SK-N-DZ (cell line): ENCODE results near the gene NCKAP5.

ENCODE experiments used
- DNase-seq: peaks from one replicate; pipeline ENCODE4 v3.0.0-alpha.2; 2015; ENCODE audit warnings: low spot score

Gene NCKAP5

DNA sequence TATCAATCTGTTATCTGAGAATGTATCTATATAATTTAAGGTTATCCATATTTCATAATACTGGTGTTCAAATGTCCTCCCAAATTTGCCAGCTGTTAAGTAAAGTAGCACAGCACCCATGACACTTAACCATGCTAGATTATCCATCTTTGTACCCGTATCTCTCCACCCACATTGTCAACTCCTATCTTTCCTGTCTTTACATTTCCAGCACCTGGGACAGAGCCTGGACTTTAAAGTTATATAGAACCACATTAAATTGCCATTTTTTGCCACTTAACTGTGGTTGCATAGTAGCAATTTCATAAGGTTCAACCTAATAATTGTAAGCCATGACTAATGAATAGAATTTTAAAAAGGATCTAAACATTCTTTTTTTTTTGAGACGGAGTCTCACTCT lies 226.7 kb downstream of the NCKAP5 start:
- no peak for DNase-seq

DNA sequence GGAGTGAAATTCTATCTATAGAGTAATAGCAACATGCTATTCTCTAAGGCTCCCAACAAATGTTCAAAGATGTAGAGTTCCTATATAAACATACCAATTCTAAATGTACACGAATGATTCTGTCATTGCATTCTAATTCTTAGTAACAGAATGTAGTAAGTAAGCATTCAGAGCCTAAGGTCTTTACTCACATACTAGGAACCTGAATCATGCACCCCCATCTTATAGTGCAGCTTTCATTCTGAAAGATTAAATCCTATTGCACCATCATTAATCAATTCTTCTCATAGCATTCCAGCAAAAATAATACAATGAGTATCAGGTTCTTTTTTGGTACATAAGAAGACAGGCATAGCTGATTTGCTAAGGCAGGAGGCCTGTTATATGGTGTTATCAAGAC lies 230.0 kb downstream of the NCKAP5 start:
- no peak for DNase-seq

DNA sequence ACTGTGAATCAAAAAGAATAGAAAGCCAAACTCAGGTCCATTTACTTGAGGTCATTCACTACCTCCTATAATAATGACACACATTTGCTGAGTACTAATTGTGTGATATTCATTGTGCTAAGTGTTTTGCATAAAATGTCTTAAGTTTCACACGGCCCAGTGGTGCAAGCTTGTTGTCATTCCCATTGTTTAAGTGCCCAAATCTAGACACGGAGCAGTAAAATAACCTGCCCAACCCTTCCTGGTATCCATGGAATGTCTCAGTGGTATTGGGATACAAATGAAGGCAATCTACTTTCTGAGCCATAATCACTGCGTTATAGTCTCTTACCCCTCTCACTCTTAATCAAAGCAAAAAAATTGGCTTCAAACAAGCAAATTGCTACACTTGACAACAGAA lies 233.3 kb downstream of the NCKAP5 start:
- DNase-seq: no peak

DNA sequence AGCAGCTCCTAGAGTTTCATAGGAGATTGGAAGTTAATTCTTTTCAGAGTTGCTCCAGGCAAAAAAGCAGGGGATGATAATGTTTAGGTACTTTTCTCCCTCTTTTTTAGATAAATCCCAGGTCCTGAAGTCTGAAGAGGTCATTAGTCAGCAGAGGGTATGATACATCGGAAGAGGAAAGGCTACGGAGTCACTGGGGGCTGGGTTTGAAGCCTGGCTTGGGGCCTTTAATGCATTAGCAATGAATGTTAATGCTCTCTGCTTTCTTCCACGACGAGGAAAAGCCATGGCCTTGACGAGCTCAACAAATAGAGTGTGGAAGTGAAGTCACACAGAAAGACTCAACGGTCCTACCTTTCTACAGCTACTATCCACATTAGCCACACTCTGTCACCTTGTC lies 235.1 kb downstream of the NCKAP5 start:
- no peak for DNase-seq

DNA sequence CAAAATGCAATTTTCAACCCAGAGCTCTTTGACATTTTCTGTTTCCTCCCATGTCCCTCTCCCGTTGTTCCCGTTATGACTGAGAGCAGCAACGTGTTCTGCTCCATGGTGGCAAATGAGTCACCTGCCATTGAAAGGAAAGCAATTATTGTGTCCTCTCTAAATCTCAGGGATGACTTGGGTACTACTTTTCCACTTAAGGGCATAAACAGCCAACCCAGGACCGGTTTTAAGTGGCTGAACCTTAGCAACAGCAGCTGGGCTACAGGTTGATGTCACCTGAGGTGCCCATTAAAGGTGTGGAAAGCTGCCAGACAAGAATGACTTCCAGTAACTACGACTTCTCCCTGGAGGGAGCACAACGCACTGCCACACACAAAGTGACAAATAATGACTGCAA lies 236.8 kb downstream of the NCKAP5 start:
- DNase-seq: no peak

DNA sequence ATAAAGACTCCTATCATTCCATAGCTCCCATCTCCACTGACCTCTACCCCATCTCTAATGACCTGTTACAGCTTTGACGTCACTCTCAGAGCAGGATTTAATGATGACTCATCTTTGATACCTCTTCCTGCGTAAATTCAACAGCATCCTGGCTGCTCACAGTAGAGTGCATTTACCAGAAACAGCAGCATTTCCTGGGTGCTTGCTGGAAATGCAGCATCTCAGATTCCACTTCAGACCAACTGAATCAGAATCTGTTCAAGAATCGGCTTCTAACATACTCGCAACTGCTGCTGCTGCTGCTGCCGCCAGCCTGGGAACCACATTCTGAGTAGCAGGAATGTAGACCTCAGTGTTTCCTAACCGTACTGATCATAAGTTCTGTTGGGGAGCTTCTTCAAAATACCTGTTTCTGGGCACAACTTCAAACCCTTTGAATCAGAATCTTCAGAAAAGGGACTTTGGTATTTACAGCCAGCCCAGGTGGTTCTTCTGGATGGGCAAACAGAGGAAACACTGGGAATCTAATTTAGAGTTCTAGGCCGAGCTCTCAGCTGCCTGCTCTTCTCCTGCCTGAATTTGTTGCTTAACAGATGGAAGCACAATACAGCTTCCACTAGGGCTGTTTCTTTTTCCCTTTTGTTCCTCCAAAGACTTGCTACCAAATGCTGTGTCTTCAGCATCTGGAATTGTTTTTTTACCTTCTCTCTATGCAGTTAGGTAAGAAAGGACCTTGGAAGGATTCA lies 241.4 kb downstream of the NCKAP5 start:
- DNase-seq: no peak

DNA sequence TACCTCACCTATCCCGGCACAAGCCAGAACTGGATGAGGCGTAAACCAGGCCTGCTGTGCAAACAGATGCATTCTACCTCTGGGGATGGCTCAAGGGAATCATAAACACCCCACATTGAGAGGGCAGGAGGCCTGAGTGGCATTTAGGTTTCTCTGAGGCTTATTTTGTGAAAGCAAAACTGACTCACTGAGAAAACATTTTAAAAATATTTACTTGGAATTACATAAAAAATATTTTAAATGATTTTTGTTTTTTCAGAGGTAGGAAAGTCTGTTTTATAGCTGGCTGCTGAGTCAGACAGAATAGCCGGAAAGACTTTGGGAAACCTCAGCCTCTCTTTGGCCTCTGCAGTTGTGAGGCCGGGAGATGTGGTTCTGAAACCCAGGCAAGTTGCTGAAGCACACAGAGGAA lies 244.1 kb downstream of the NCKAP5 start:
- no peak for DNase-seq

DNA sequence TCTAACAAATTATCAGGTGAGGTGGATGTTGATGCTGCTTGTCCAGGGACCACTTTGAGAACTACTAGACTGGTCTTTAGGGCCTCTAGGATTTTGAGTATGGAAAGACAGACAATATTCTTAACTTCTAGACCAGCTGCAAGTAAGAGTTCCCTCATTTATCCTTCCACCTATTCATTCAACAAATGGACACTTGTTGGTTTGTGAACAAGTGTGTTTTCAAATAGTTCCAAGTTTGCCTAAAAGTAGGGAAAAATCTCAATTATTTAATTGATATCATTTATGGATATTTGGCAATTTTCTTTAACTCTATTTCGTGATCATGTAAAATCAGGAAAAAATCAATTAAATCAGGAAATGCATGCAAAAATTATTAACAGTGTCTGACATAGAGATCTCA lies 245.4 kb downstream of the NCKAP5 start:
- DNase-seq: no peak

DNA sequence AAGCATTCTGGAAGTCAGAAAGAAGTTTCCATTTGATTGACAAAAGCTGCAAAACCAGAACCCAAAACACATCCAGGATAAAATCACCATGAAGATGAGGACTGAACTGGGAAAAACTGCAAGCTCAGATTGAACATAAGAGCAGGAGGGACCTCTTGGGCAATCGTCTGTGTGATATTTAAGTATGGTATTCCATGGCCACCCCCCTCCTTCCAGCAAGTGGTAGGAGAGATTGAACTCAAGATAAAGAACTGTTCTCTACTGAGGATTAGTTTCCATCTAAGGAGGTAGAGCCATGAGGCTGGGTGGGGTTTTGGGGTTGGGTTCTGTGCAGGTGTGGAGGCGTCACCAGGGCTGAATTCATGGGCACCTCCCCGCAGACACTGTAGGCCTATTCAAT lies 251.1 kb downstream of the NCKAP5 start:
- DNase-seq: no peak

DNA sequence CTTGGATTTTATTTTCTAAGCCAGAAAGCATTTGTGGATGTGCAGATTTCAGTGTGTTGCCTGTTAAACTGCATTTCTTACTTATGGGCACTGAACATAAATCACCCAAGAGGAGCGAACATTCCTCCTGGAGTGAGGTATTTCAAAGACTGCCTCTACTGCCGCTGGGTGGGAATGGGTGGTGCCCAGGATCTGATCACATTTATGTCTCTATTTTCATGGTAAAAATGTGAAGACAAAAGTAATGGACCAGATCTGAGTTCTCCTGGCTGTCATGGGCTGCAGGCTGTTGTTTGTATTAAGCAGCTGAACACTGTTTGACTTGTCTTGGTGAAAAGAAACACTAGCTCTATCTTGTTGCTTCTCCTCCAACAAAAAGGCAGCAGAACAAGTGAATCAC lies 251.7 kb downstream of the NCKAP5 start:
- no peak for DNase-seq

DNA sequence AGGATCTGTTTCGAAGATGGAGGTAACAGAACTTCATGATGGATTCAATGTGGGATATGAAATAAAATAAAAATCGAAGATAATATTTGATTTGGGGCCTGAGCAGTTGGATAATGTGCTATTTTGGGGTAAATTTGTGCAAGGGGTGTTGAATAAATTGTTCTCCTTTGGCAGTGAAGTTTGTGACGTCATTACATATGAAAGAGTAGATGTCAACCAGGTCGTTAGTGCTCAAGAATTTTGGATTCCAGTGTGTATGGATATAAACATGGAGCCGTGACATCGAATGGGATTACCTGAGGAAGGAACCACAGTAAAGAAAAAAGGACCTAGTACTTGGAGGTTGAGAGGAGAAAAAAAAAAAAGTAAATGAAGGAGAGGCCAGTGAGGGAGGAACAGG lies 253.0 kb downstream of the NCKAP5 start:
- no peak for DNase-seq

DNA sequence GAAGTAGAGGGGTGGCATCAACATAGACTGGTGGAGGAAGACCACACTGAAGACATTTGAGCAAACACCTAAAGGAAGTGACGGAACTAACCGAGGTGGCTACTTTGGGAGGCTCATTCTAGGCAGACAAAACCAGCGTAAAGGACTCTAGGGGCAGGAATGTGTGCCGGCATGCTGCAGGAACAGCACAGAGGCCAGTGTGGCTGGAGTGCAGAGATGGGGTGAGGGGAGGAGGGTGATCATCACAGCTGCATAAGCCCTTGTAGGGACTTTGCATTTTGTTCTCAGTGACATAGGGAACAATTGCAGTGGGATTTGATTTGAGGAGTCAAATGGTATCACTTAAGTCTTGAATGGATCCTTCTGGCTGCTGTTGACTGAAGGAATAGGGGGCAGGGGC lies 253.5 kb downstream of the NCKAP5 start:
- no peak for DNase-seq

DNA sequence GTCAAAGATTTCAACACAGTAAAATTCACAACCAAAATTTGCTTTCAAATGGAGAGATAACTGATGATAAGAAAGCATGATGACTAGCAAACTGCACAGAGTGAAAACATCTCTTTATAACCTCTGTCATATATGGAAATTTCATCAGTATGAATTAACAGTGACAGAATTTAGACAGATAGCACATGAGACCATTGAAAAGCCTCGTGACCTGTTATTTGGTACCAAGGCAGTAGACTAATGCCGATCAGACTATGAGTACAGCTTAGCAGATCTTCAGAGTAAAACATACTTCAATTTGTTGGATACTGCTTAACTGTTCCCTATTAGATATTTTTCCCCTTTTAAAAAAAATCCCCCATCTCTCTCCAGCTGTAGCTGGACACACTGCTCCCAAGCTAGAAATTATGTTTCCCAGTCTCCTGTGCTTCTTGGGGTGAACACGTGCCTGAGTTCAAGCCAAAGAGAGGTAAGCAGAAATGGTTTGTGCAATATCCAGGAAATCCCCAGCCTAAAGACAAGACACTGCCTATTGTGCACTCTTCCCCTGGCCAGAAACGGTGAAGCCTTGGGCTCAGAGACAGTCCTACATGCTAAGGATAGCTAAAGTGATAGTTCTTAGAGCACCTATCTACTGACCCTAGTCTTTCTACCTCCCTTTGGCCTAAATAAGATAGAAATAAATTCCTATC lies 256.1 kb downstream of the NCKAP5 start:
- DNase-seq: no peak

DNA sequence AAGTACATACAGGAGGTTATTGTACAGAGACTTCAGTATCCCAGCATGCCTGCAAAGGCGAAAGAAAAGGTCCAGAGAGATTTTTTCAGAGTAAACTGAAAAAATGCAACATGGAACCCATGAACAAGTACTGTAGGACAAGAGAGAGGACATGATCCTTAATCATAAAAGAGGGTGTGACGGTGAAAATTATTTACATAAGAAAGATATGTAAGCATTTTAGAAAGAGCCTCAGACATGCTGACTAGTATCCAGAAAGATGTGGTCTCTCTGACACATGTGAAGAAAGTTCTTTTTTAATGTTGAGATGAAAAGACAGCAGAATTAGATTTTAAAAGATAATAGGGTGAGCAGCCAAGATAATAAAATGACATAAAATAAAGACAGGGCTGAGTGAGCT lies 262.0 kb downstream of the NCKAP5 start:
- no peak for DNase-seq

DNA sequence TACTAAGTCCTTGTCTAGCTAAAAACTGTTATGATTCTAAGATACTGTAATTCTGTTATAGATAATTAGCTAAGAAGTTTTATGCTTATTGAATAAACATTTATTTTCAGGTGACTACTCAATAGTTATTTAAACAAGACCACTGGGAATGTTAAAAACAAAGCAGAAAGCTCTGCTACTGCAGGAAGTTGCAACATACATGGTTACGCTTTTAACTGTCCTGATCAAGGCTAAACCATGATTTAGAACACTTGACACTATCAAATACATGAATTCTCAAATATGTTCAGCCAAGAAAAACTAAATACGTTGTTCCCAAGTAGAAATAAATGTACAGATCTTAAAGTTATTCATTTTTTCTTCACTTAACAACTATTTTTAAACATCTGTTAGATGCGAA lies 263.9 kb downstream of the NCKAP5 start:
- no peak for DNase-seq

DNA sequence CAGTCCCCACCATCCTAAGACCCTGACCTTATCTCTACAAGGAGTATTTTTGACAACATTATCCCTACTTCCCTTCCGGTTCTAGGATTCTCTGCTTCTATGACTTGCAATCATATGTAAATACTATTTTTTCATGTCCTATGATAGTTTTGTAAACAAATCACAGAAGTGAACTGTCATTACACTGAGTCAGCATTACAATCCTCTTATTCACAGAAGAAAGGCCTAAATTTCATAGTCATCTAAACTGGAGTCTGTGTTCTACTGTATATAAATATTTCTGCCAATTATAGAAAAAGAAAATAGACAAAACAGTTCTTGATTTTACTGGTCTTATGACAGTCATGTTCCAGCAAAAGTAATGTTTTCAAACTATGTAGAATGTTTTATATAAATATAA lies 265.1 kb downstream of the NCKAP5 start:
- DNase-seq: no peak

DNA sequence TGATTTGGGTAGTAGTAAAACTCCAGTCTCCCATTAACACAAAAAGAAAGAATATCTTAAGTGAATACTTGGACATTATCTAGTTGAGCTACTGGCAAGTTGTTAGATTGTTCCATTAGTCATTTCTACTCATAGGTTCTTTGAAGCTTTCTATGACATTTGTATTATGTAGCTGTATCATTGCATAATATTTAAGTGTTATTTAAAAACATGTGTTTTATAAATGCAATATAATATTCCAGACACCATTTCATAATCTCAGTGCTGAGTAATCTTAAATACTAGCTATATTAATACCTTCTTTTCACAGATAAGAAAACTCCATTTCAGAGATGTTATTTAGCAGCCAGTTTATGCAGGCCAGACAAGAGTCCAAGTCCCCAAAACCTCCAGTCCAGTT lies 271.9 kb downstream of the NCKAP5 start:
- DNase-seq: no peak

DNA sequence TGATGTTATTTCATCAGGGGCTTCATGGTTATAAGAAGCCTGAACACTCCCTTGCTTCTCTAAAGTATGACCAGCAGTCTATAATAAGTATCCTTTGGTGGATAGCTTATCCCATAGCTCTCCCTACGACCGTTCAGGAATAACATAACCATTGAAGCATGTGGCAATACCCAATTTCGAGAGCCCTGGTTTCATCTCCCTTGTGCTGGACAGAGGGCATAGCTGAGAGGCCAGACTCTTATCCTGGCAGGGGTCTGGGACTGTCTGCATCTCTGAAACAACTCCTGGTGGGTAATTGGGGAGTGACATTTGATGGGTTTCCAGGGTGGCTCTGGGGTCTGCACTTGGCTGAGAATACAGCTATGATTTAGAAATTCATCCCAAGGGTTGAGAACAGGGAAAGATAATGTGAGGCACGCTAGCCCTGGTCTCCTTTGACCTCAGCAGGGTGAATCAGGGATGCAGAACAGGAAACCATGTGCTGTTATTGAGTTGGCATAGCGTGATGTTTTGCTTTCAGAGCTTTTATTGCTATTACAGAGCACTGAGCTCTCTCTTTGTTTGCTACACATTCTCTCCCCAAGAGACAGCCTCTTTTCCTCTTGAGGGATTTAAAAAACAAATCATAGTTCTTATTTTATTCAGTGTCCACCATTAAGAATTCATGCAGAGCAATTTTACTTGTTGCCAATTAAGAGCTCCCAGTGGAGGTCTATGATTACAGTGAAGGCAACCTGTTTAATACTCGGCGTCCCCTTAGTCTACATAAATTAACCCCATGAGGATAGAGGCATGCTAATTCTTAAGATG lies 274.5 kb downstream of the NCKAP5 start:
- DNase-seq: no peak

DNA sequence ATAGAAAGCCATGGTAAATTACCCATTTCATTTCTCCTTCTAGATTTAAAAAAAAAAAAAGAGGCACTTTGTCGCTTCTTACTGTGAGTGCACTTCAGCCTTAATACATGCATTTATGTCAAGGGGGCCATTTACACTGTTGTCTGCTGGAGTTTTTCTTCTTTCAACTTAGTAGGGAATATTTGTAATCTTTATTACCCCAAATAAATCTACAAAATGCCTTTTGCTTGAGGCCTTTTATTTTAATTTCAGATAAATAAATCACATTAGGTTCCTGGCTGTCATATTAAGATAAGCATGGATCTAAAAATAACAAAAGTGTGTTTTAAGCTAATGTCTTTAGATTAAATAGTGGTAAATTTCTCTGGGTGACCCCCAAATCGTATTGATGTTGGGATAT lies 276.0 kb downstream of the NCKAP5 start:
- DNase-seq: no peak

DNA sequence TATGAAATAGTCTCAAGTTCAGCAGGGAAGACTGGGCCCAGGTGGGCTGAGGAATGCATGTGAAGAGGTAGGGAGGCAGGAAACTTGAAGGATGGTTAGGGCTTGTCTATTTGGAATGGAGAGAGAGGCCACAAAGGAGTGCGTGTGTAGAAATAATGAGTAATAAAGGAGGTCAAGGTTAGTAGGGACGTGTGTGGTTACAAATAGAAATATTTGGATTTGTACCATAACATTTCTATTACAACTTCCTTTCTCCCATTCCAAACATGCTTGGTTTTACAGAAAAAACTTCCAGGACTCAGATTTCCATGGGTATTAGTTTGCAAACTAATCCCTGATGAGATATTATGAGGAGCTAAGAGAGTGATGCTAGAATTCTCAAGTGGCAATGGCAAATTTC lies 280.6 kb downstream of the NCKAP5 start:
- DNase-seq: no peak

DNA sequence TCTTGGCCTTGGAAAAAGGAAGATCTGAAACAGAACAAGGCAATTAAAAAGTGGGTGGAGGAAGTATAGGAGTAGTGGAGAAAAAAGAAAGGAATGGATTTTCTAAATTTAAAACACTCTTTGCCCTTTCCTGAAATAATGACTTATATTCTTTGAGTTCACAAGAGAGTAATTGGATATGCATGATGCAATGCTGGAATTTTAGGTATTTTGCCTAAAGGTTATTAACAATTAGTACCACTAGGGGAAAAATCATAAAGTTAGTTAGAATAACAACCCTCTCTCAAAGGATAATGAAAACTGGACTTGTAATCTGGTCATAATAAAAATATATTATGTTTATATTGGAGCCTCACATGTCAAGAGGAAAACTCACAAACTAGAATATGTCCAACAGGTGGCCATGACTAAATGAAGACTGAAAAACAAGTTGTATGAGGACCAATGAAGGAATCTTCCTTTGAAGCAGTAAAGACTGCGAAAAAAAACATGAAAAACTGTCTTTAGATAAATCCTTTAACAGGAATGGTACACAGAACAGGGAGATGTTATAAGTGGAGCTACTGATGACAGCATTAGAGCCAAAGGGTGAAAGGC lies 281.8 kb downstream of the NCKAP5 start:
- no peak for DNase-seq

DNA sequence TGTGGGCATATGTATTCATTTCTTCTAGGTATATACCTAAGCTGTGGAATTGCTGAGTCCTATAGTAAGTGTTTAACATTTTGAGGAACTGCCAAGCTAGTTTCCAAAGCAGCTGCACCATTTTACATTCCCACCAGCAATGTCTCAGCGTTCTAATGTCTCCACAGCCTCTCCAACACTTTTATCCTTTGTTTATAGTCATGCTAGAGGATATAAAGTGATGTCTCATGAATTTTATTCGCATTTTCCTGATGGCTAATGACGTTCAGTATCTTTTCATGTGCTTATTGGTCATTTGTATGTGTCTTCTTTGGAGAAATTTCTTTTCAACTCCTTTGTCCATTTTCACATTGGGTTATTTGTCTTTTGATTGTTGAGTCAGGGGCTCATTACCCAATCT lies 295.2 kb downstream of the NCKAP5 start:
- no peak for DNase-seq
